Endothelial cell of umbilical vein (primary cell): ENCODE data around the gene HBG2. TPM values are rescaled to one million over a fixed set of nuclear protein-coding genes. Genes with fewer than 3 reads are reported as not detected.

Experiments used
- BruUV-seq: library from RNA; stranded (reverse); fragments of 400-500 nt; replicated peaks from 2 replicates; lab custom pipeline; 2021; lab: Mats Ljungman, UMichigan
- CTCF ChIA-PET: fragments of 300-600, 350-600 bp; sonication (Branson Sonifier 250); formaldehyde crosslinking; loops from one replicate; lab custom pipeline; 2021; ENCODE audit warnings: antibody characterized with exemption, inconsistent platforms; lab: Charles Lee
- POLR2A ChIA-PET: fragments of 300-600, 350-600 bp; sonication (Branson Sonifier 250); formaldehyde crosslinking; loops from one replicate; lab custom pipeline; 2021; ENCODE audit warnings: antibody characterized with exemption, inconsistent platforms; lab: Charles Lee
- DNase-seq: peaks from one replicate; pipeline ENCODE4 v3.0.0-alpha.2; 2011; ENCODE audit warnings: low read depth, low spot score
- FAIRE-seq: peaks from 2 replicates; lab custom pipeline; 2011; peaks lifted over from hg19 to GRCh38; lab: Jason Lieb, UNC
- H2AFZ ChIP-seq: 2 replicates; pipeline ENCODE4 v1.6.0; 2012; ENCODE audit warnings: low read depth, low read length, control low read depth, inconsistent platforms
- H3K27ac ChIP-seq: 2 replicates; pipeline ENCODE4 v1.5.1; 2011; ENCODE audit warnings: low read depth, mild to moderate bottlenecking, control low read depth, low read length, moderate library complexity; ENCODE audit not compliant: insufficient read depth
- H3K27me3 ChIP-seq, 2 experiments: 2 replicates each; pipeline versions ENCODE4 v1.6.0 to v1.6.1; 2011; ENCODE audit warnings: low read length in 2 of 2, mixed read lengths in 1 of 2; ENCODE audit not compliant: control insufficient read depth in 2 of 2, insufficient read depth in 2 of 2
- H3K36me3 ChIP-seq, 2 experiments: 2 replicates in 1 of 2; 3 replicates in 1 of 2; pipeline ENCODE4 v1.5.1; 2011; ENCODE audit warnings: low read length in 2 of 2, mild to moderate bottlenecking in 1 of 2, moderate library complexity in 1 of 2; ENCODE audit not compliant: control insufficient read depth in 2 of 2, insufficient read depth in 2 of 2; ENCODE audit errors: extremely low read depth in 1 of 2
- H3K4me1 ChIP-seq: 3 replicates; pipeline ENCODE4 v1.5.1; 2011; ENCODE audit warnings: mild to moderate bottlenecking, low read length; ENCODE audit not compliant: control insufficient read depth, insufficient read depth; ENCODE audit errors: extremely low read depth
- H3K4me2 ChIP-seq: 2 replicates; pipeline ENCODE4 v1.6.1; 2011; ENCODE audit warnings: low read length, control low read depth, mixed read lengths; ENCODE audit not compliant: insufficient read depth
- H3K4me3 ChIP-seq, 3 experiments: fragments of 200-600 bp in 1 of 3; sonication (generic), shearing (Covaris generic) in 1 of 3; replicated peaks in 1 of 3; 2 replicates each; pipeline ENCODE4 v1.5.1; 2011 to 2016; ENCODE audit warnings: control low read depth in 3 of 3, low read length in 3 of 3, mild to moderate bottlenecking in 2 of 3, inconsistent platforms in 1 of 3, low read depth in 1 of 3, moderate library complexity in 1 of 3; ENCODE audit not compliant: insufficient read depth in 1 of 3
- H3K79me2 ChIP-seq: 2 replicates; pipeline ENCODE4 v1.6.0; 2012; ENCODE audit warnings: low read length, inconsistent platforms; ENCODE audit not compliant: control insufficient read depth, insufficient read depth
- H3K9ac ChIP-seq: replicated peaks from 2 replicates; pipeline ENCODE3; 2011; ENCODE audit warnings: low read length, control low read depth; ENCODE audit not compliant: insufficient read depth; ENCODE audit errors: extremely low read depth
- H3K9me1 ChIP-seq: replicated peaks from 3 replicates; pipeline ENCODE4 v1.6.0; 2011; ENCODE audit warnings: mild to moderate bottlenecking, low read length; ENCODE audit not compliant: control insufficient read depth, insufficient read depth; ENCODE audit errors: extremely low read depth
- H3K9me3 ChIP-seq: replicated peaks from 2 replicates; pipeline ENCODE4 v1.5.1; 2012; ENCODE audit warnings: low read length, inconsistent platforms; ENCODE audit not compliant: control insufficient read depth, insufficient read depth
- H4K20me1 ChIP-seq: replicated peaks from 2 replicates; pipeline ENCODE3; 2011; ENCODE audit warnings: mild to moderate bottlenecking, low read length; ENCODE audit not compliant: control insufficient read depth, insufficient read depth; ENCODE audit errors: extremely low read depth
- CTCF ChIP-seq, 2 donors: IDR thresholded peaks; 1 replicate in 1 of 2; 2 replicates in 1 of 2; pipeline ENCODE4 v1.5.1; 2011; ENCODE audit warnings: low read length in 2 of 2, mild to moderate bottlenecking in 2 of 2, moderate library complexity in 2 of 2, control low read depth in 1 of 2, inconsistent platforms in 1 of 2, low read depth in 1 of 2; ENCODE audit not compliant: insufficient read depth in 1 of 2; ENCODE audit errors: extremely low read depth in 1 of 2
- EZH2 ChIP-seq: IDR thresholded peaks from 2 replicates; pipeline ENCODE4 v1.6.1; 2012; ENCODE audit warnings: borderline replicate concordance, low read depth, mild to moderate bottlenecking, moderate library complexity, low read length, inconsistent platforms; ENCODE audit not compliant: severe bottlenecking
- FOS ChIP-seq: IDR thresholded peaks from 2 replicates; pipeline ENCODE4 v1.6.1; 2011; ENCODE audit warnings: mild to moderate bottlenecking, low read length, moderate library complexity, borderline replicate concordance; ENCODE audit not compliant: insufficient read depth
- GATA2 ChIP-seq: IDR thresholded peaks from 2 replicates; pipeline ENCODE4 v1.7.0; 2011; ENCODE audit warnings: low read depth, mild to moderate bottlenecking, moderate library complexity, mixed read lengths, low read length; ENCODE audit not compliant: insufficient read length, insufficient read depth
- JUN ChIP-seq: IDR thresholded peaks from 2 replicates; pipeline ENCODE4 v1.6.1; 2011; ENCODE audit warnings: borderline replicate concordance, low read depth; ENCODE audit not compliant: insufficient read length, insufficient read depth
- MAX ChIP-seq: IDR thresholded peaks from 2 replicates; pipeline ENCODE4 v1.6.1; 2011; ENCODE audit not compliant: insufficient read depth, insufficient read length
- MYC ChIP-seq: IDR thresholded peaks from one replicate; pipeline ENCODE4 v1.6.1; 2011; ENCODE audit warnings: mild to moderate bottlenecking, low read depth, low read length
- POLR2A ChIP-seq: IDR thresholded peaks from 2 replicates; pipeline ENCODE4 v1.6.1; 2012; ENCODE audit warnings: low read depth, mild to moderate bottlenecking, control low read depth, low read length
- POLR2AphosphoS5 ChIP-seq: IDR thresholded peaks from 2 replicates; pipeline ENCODE4 v1.6.1; 2012; ENCODE audit warnings: low read depth, mild to moderate bottlenecking, control low read depth, low read length, moderate library complexity; ENCODE audit not compliant: insufficient read depth
- dilution Hi-C: fragments of 300-500 bp; cut with MboI; formaldehyde crosslinking; loops from one replicate; pipeline ENCODE4 v1.15.0; 2019; ENCODE audit warnings: low sequenced_read_pairs; ENCODE audit not compliant: extremely low pct_ligation_motif_present
- intact Hi-C: fragments of 100-400 bp; cut with micrococcal nuclease; formaldehyde crosslinking; loops from one replicate; pipeline ENCODE4 v1.10.0; 2022
- polyA plus RNA-seq, 4 experiments: library from polyadenylated mRNA; depleted of rRNA in 3 of 4; stranded (reverse) in 3 of 4; unstranded in 1 of 4; fragments of >200 nt; gene quantifications; 2 replicates each; pipeline versions ENCODE4 v1.2.1 to v1.2.3, GENCODE V29; 2011 to 2012; ENCODE audit warnings: missing spikeins in 1 of 4
- total RNA-seq: library from RNA; stranded (reverse); gene quantifications from 2 replicates; pipeline ENCODE4 v1.2.3, GENCODE V29; 2021

The HBG2 gene
- total and polyA plus RNA-seq, 2 donors (not counting 3 experiments of a cell fraction or from before 2014, with no cell fraction given), result 1.2 TPM; not detected in 1

- Histone ChIP-seq H3K4me2 (no peak overlapping the region), H3K9me3 (no peaks in the 10 kb centered on the region), H3K27me3 (no peaks in the 10 kb centered on the region), H3K4me1 (no peaks in the 10 kb centered on the region), H4K20me1 (no peaks in the 10 kb centered on the region), H3K9ac (no peak overlapping the region), H3K4me3 (no peak overlapping the region), H3K79me2 (no peaks in the 10 kb centered on the region), H3K9me1 (no peaks in the 10 kb centered on the region), H3K27ac (no peak overlapping the region), H2AFZ (no peak overlapping the region), H3K36me3 (no peaks in the 10 kb centered on the region)
- ChIA-PET CTCF (no interaction called here), POLR2A (no interaction called here)
- intact Hi-C loops (no loop called here), dilution Hi-C loops (no loop called here)
- no TSS peak for BruUV-seq
- no peak for FAIRE-seq
- no peak for DNase-seq
- TF ChIP-seq FOS (no peak), GATA2 (no peak), JUN (no peak), EZH2 (no peak), MYC (no peak), POLR2AphosphoS5 (no peak), POLR2A (no peak), MAX (no peak), CTCF (IDR thresholded peaks at IDR 0.05; ENCODE audit: extremely low read depth in 1 of 2, insufficient read depth in 1 of 2, low read depth in 1 of 2, low read length in 2 of 2) (no peak)
Measured at GRCh38 chr11:5242208-5242607, 12.4 kb downstream of the HBG2 start.
